ENCODE data around the gene SP3. TPM values are rescaled to one million over a fixed set of nuclear protein-coding genes. Genes with fewer than 3 reads are reported as not detected.

The SP3 gene
- total and polyA plus RNA-seq, 2 of the 8 experiments (the other 6 are each of a cell fraction or from before 2014, with no cell fraction given) = 31.0 to 92.1 TPM

DNA sequence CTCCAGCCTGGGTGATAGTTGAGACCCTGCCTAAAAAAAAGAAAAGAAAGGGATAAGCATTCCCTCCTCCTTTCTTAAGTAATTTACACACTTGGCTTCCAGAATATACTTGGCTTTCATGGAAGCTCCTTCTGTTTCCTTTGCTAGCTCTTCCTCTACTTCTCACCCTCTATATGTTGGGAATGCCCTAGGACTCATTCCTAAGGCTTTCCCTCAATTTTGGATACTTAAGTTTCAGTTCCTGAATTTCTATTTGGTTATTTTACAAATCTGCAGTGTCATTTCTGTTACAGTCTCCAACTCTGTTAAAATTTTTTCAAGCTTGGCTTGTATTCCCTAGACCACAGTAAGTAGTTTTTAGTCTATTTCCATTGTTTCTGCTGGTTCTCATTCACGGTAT, 23.6 kb downstream of the SP3 start:
- 96% methylated on average over 1 of the region's 1 CpG; no CpG with 5 or more reads in 1 of the 2 experiments for WGBS, 2 experiments (ENCODE audit: extremely low coverage in 1 of 2, insufficient coverage in 1 of 2, insufficient read length in 1 of 2, insufficient replicate concordance in 2 of 2, low coverage in 1 of 2, low lambda C conversion rate in 2 of 2, missing lambda C conversion rate in 1 of 2)
- H2AK5ac ChIP-seq (ENCODE audit: low read depth, low read length) = no peak overlapping the region
- H3K79me2 ChIP-seq (ENCODE audit: control insufficient read depth in 1 of 2, insufficient read depth in 2 of 2, low read length in 2 of 2) = peaks cover 22 to 99% of the 10 kb centered on the region in 2 experiments
- no peak overlapping the region; a peak in 1 of 4 replicates for H3K4me2 ChIP-seq (ENCODE audit: insufficient read depth in 1 of 2, low read depth in 2 of 2, low read length in 2 of 2)
- H2BK15ac ChIP-seq (ENCODE audit: low read length) = no peak overlapping the region
- H4K8ac ChIP-seq (ENCODE audit: extremely low read depth, insufficient read depth, low read length) = no peak overlapping the region
- DNase-seq (ENCODE audit: low read depth in 1 of 2, low spot score in 2 of 2) (no peak), FAIRE-seq (no peak)
- H3K4me1 ChIP-seq (replicated peaks in 1 of 4; ENCODE audit: control insufficient read depth in 3 of 4, insufficient read depth in 4 of 4, low read length in 3 of 4) = peaks cover 0 to 11% (median under 1%) of the 10 kb centered on the region in 4 experiments; a peak in 4 of 7 replicates
- ChIA-PET POLR2A (ENCODE audit: partially characterized antibody) (interaction anchor here (0.6 to 1.0 kb wide), 2 partner anchors 21 to 45 kb away, joined by 3 read pairs; no protein-coding TSS in a partner anchor), CTCF (ENCODE audit: partially characterized antibody) (interaction anchor here (0.6 kb wide), 1 partner anchor 94 kb away, joined by 3 read pairs; no protein-coding TSS in a partner anchor)
- H3K56ac ChIP-seq (replicated peaks; ENCODE audit: insufficient read length, low read depth, low read length) = no peak overlapping the region
- no peak overlapping the region for H4K91ac ChIP-seq (replicated peaks; ENCODE audit: insufficient read length, low read length)
- no peak overlapping the region for H3K4ac ChIP-seq (replicated peaks; ENCODE audit: insufficient read length, low read depth, low read length)
- no peak for TF ChIP-seq BCL11A (IDR thresholded peaks at IDR 0.05; ENCODE audit: low read depth in 2 of 2, low read length in 2 of 2)
- TF ChIP-seq CBX8 (IDR thresholded peaks at IDR 0.05; ENCODE audit: borderline replicate concordance, low read depth, low read length) = no peak
- no peak for TF ChIP-seq POLR2A (IDR thresholded peaks at IDR 0.05; ENCODE audit: control extremely low read depth in 1 of 2, low read depth in 2 of 2, low read length in 2 of 2)
- TF ChIP-seq SP2 (IDR thresholded peaks at IDR 0.05; ENCODE audit: low read length) = no peak
- TF ChIP-seq, protein P1, sequence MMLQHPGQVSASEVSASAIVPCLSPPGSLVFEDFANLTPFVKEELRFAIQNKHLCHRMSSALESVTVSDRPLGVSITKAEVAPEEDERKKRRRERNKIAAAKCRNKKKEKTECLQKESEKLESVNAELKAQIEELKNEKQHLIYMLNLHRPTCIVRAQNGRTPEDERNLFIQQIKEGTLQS (IDR thresholded peaks at IDR 0.05; ENCODE audit: insufficient read depth, low read depth, low read length) = no peak
- TF ChIP-seq HDAC6 (IDR thresholded peaks at IDR 0.05; ENCODE audit: low read depth, low read length) = no peak
- no peak for TF ChIP-seq KDM1A (IDR thresholded peaks at IDR 0.05; ENCODE audit: borderline replicate concordance, low read length)
- no peak for TF ChIP-seq SP1 (IDR thresholded peaks at IDR 0.05; ENCODE audit: low read depth, low read length)
- TF ChIP-seq YY1 (IDR thresholded peaks at IDR 0.05; ENCODE audit: low read depth, low read length) = no peak
- no peak for TF ChIP-seq SIRT6 (IDR thresholded peaks at IDR 0.05; ENCODE audit: low read length)
- H3K18ac ChIP-seq (ENCODE audit: extremely low read depth, low read length) = no peak overlapping the region
- H2BK5ac ChIP-seq (ENCODE audit: low read depth, low read length) = no peak overlapping the region
- H2BK20ac ChIP-seq (ENCODE audit: low read length) = no peak overlapping the region
- no peak overlapping the region for H2BK12ac ChIP-seq (ENCODE audit: low read depth, low read length)
- H3K23ac ChIP-seq (ENCODE audit: insufficient read length) = no peak overlapping the region
- no peaks in the 10 kb centered on the region; the same call in 1 of the 2 replicates for H3K79me1 ChIP-seq (ENCODE audit: low read depth, low read length)
- H4K5ac ChIP-seq (ENCODE audit: insufficient read length, low read depth, low read length) = no peak overlapping the region
- H2AFZ ChIP-seq (ENCODE audit: low read length) = no peak overlapping the region
- H3K14ac ChIP-seq (ENCODE audit: insufficient read length) = no peak overlapping the region
- no peaks in the 10 kb centered on the region for H3K9me3 ChIP-seq (ENCODE audit: insufficient read depth in 2 of 2, low read depth in 1 of 2, low read length in 1 of 2)
- no peak overlapping the region for H2BK120ac ChIP-seq (replicated peaks; ENCODE audit: low read depth, low read length)
- peaks cover 14 to 22% of the 10 kb centered on the region in 2 experiments for H4K20me1 ChIP-seq (replicated peaks in 1 of 2; ENCODE audit: control insufficient read depth in 1 of 2, insufficient read depth in 2 of 2, low read length in 2 of 2)
- H3K9ac ChIP-seq (replicated peaks in 1 of 4; ENCODE audit: extremely low read depth in 1 of 4, low read depth in 3 of 4, low read length in 3 of 4) = no peak overlapping the region
- no peak overlapping the region for H3K4me3 ChIP-seq (ENCODE audit: extremely low read depth in 1 of 4, insufficient read depth in 2 of 4, low read depth in 3 of 4, low read length in 4 of 4)
- H3K27me3 ChIP-seq (replicated peaks in 1 of 4; ENCODE audit: control insufficient read depth in 3 of 4, extremely low read depth in 1 of 4, insufficient read depth in 3 of 4, low read length in 3 of 4) = no peaks in the 10 kb centered on the region
- no peak overlapping the region for H3K27ac ChIP-seq (ENCODE audit: low read depth, low read length)
- no peaks in the 10 kb centered on the region for H3K36me3 ChIP-seq (ENCODE audit: control insufficient read depth in 2 of 4, insufficient read depth in 4 of 4, low read length in 3 of 4)
- no peaks in the 10 kb centered on the region for H3K23me2 ChIP-seq (ENCODE audit: low read depth, low read length)

Measured in H1 (cell line).